ENCODE results near the gene DRC3.

Gene DRC3

GRCh38 chr17:17998934-17999333, 26.3 kb downstream of the DRC3 start:
- no peak overlapping the region for H3K9ac ChIP-seq (ENCODE audit: low read length)
- H3K27me3 ChIP-seq (replicated peaks; ENCODE audit: control insufficient read depth, insufficient read depth, low read length), result no peaks in the 10 kb centered on the region
- H3K4me3 ChIP-seq (ENCODE audit: low read length), result no peak overlapping the region
- DNase-seq (ENCODE audit: low read depth), result no peak
- H3K36me3 ChIP-seq (ENCODE audit: control insufficient read depth, insufficient read depth, low read length, severe bottlenecking), result no peaks in the 10 kb centered on the region
- no peaks in the 10 kb centered on the region for H3K9me3 ChIP-seq (ENCODE audit: control insufficient read depth, low read length)
- H3K4me1 ChIP-seq (ENCODE audit: control insufficient read depth, insufficient read depth, low read length), result peaks cover 10% of the 10 kb centered on the region

- Histone ChIP-seq H3K9ac (ENCODE audit: low read length) (no peak overlapping the region), H3K27me3 (replicated peaks; ENCODE audit: control insufficient read depth, insufficient read depth, low read length) (no peaks in the 10 kb centered on the region), H3K36me3 (ENCODE audit: control insufficient read depth, insufficient read depth, low read length, severe bottlenecking) (no peaks in the 10 kb centered on the region), H3K9me3 (ENCODE audit: control insufficient read depth, low read length) (no peaks in the 10 kb centered on the region), H3K4me3 (ENCODE audit: low read length) (no peak overlapping the region), H3K4me1 (ENCODE audit: control insufficient read depth, insufficient read depth, low read length) (peaks cover 8% of the 10 kb centered on the region)
- DNase-seq (ENCODE audit: low read depth), result no peak
Observed at GRCh38 chr17:17999364-18000029, 26.8 kb downstream of the DRC3 start.

- no peak overlapping the region for H3K9ac ChIP-seq (ENCODE audit: low read length)
- no peaks in the 10 kb centered on the region for H3K36me3 ChIP-seq (ENCODE audit: control insufficient read depth, insufficient read depth, low read length, severe bottlenecking)
- peaks cover 2% of the 10 kb centered on the region for H3K4me1 ChIP-seq (ENCODE audit: control insufficient read depth, insufficient read depth, low read length)
- DNase-seq (ENCODE audit: low read depth), result no peak
- no peaks in the 10 kb centered on the region for H3K27me3 ChIP-seq (replicated peaks; ENCODE audit: control insufficient read depth, insufficient read depth, low read length)
- H3K9me3 ChIP-seq (ENCODE audit: control insufficient read depth, low read length), result no peaks in the 10 kb centered on the region
- no peak overlapping the region for H3K4me3 ChIP-seq (ENCODE audit: low read length)
Observed at GRCh38 chr17:18000030-18000408, 27.4 kb downstream of the DRC3 start.

- Histone ChIP-seq H3K4me3 (ENCODE audit: low read length) (no peak overlapping the region), H3K36me3 (ENCODE audit: control insufficient read depth, insufficient read depth, low read length, severe bottlenecking) (peaks cover 3% of the 10 kb centered on the region), H3K9me3 (ENCODE audit: control insufficient read depth, low read length) (no peaks in the 10 kb centered on the region), H3K27me3 (replicated peaks; ENCODE audit: control insufficient read depth, insufficient read depth, low read length) (no peaks in the 10 kb centered on the region), H3K9ac (ENCODE audit: low read length) (no peak overlapping the region), H3K4me1 (ENCODE audit: control insufficient read depth, insufficient read depth, low read length) (no peaks in the 10 kb centered on the region)
- no peak for DNase-seq (ENCODE audit: low read depth)
Observed at GRCh38 chr17:18002171-18002570, 29.5 kb downstream of the DRC3 start.

GRCh38 chr17:18004345-18004744, 31.7 kb downstream of the DRC3 start:
- Histone ChIP-seq H3K27me3 (replicated peaks; ENCODE audit: control insufficient read depth, insufficient read depth, low read length) (no peaks in the 10 kb centered on the region), H3K4me1 (ENCODE audit: control insufficient read depth, insufficient read depth, low read length) (no peaks in the 10 kb centered on the region), H3K36me3 (ENCODE audit: control insufficient read depth, insufficient read depth, low read length, severe bottlenecking) (peaks cover 3% of the 10 kb centered on the region), H3K9me3 (ENCODE audit: control insufficient read depth, low read length) (no peaks in the 10 kb centered on the region), H3K9ac (ENCODE audit: low read length) (no peak overlapping the region), H3K4me3 (ENCODE audit: low read length) (no peak overlapping the region)
- no peak for DNase-seq (ENCODE audit: low read depth)

- Histone ChIP-seq H3K4me1 (ENCODE audit: control insufficient read depth, insufficient read depth, low read length) (no peaks in the 10 kb centered on the region), H3K27me3 (replicated peaks; ENCODE audit: control insufficient read depth, insufficient read depth, low read length) (no peaks in the 10 kb centered on the region), H3K36me3 (ENCODE audit: control insufficient read depth, insufficient read depth, low read length, severe bottlenecking) (peaks cover 3% of the 10 kb centered on the region), H3K9ac (ENCODE audit: low read length) (no peak overlapping the region), H3K4me3 (ENCODE audit: low read length) (no peak overlapping the region), H3K9me3 (ENCODE audit: control insufficient read depth, low read length) (no peaks in the 10 kb centered on the region)
- DNase-seq (ENCODE audit: low read depth), result no peak
Observed at GRCh38 chr17:18004884-18005305, 32.2 kb downstream of the DRC3 start.

- Histone ChIP-seq H3K4me3 (ENCODE audit: low read length) (no peak overlapping the region), H3K9ac (ENCODE audit: low read length) (no peak overlapping the region), H3K9me3 (ENCODE audit: control insufficient read depth, low read length) (no peaks in the 10 kb centered on the region), H3K27me3 (replicated peaks; ENCODE audit: control insufficient read depth, insufficient read depth, low read length) (no peaks in the 10 kb centered on the region), H3K4me1 (ENCODE audit: control insufficient read depth, insufficient read depth, low read length) (no peaks in the 10 kb centered on the region), H3K36me3 (ENCODE audit: control insufficient read depth, insufficient read depth, low read length, severe bottlenecking) (peaks cover 3% of the 10 kb centered on the region)
- DNase-seq (ENCODE audit: low read depth), result no peak
Observed at GRCh38 chr17:18005496-18005895, 32.8 kb downstream of the DRC3 start.

- Histone ChIP-seq H3K9ac (ENCODE audit: low read length) (no peak overlapping the region), H3K9me3 (ENCODE audit: control insufficient read depth, low read length) (no peaks in the 10 kb centered on the region), H3K4me1 (ENCODE audit: control insufficient read depth, insufficient read depth, low read length) (no peaks in the 10 kb centered on the region), H3K4me3 (ENCODE audit: low read length) (no peak overlapping the region), H3K36me3 (ENCODE audit: control insufficient read depth, insufficient read depth, low read length, severe bottlenecking) (peaks cover 3% of the 10 kb centered on the region), H3K27me3 (replicated peaks; ENCODE audit: control insufficient read depth, insufficient read depth, low read length) (no peaks in the 10 kb centered on the region)
- no peak for DNase-seq (ENCODE audit: low read depth)
Observed at GRCh38 chr17:18006495-18007239, 34.0 kb downstream of the DRC3 start.

- no peaks in the 10 kb centered on the region for H3K9me3 ChIP-seq (ENCODE audit: control insufficient read depth, low read length)
- H3K27me3 ChIP-seq (replicated peaks; ENCODE audit: control insufficient read depth, insufficient read depth, low read length), result no peaks in the 10 kb centered on the region
- H3K4me1 ChIP-seq (ENCODE audit: control insufficient read depth, insufficient read depth, low read length), result no peaks in the 10 kb centered on the region
- peak; percentile 43 for DNase-seq (ENCODE audit: low read depth)
- peaks cover 3% of the 10 kb centered on the region for H3K36me3 ChIP-seq (ENCODE audit: control insufficient read depth, insufficient read depth, low read length, severe bottlenecking)
- H3K9ac ChIP-seq (ENCODE audit: low read length), result no peak overlapping the region
- H3K4me3 ChIP-seq (ENCODE audit: low read length), result no peak overlapping the region
Observed at GRCh38 chr17:18008496-18009268, 36.0 kb downstream of the DRC3 start.

- peaks cover 8% of the 10 kb centered on the region for H3K4me1 ChIP-seq (ENCODE audit: control insufficient read depth, insufficient read depth, low read length)
- H3K9me3 ChIP-seq (ENCODE audit: control insufficient read depth, low read length), result no peaks in the 10 kb centered on the region
- H3K9ac ChIP-seq (ENCODE audit: low read length), result no peak overlapping the region
- no peak for DNase-seq (ENCODE audit: low read depth)
- peaks cover 3% of the 10 kb centered on the region for H3K36me3 ChIP-seq (ENCODE audit: control insufficient read depth, insufficient read depth, low read length, severe bottlenecking)
- no peak overlapping the region for H3K4me3 ChIP-seq (ENCODE audit: low read length)
- H3K27me3 ChIP-seq (replicated peaks; ENCODE audit: control insufficient read depth, insufficient read depth, low read length), result no peaks in the 10 kb centered on the region
Observed at GRCh38 chr17:18009609-18010420, 37.2 kb downstream of the DRC3 start.

GRCh38 chr17:18011286-18011685, 38.6 kb downstream of the DRC3 start:
- Histone ChIP-seq H3K9ac (ENCODE audit: low read length) (no peak overlapping the region), H3K4me3 (ENCODE audit: low read length) (no peak overlapping the region), H3K4me1 (ENCODE audit: control insufficient read depth, insufficient read depth, low read length) (peaks cover 10% of the 10 kb centered on the region), H3K27me3 (replicated peaks; ENCODE audit: control insufficient read depth, insufficient read depth, low read length) (no peaks in the 10 kb centered on the region), H3K9me3 (ENCODE audit: control insufficient read depth, low read length) (no peaks in the 10 kb centered on the region), H3K36me3 (ENCODE audit: control insufficient read depth, insufficient read depth, low read length, severe bottlenecking) (peaks cover 11% of the 10 kb centered on the region)
- DNase-seq (ENCODE audit: low read depth), result no peak

Measured in adipocyte (in vitro differentiated cells).